ENCODE results near the gene XRRA1. TPM values are rescaled to one million over a fixed set of nuclear protein-coding genes. Genes with fewer than 3 reads are reported as not detected.

XRRA1 gene
- polyA plus RNA-seq, 3 donors = 7.4 to 13.6 (median 13.0) TPM

DNA sequence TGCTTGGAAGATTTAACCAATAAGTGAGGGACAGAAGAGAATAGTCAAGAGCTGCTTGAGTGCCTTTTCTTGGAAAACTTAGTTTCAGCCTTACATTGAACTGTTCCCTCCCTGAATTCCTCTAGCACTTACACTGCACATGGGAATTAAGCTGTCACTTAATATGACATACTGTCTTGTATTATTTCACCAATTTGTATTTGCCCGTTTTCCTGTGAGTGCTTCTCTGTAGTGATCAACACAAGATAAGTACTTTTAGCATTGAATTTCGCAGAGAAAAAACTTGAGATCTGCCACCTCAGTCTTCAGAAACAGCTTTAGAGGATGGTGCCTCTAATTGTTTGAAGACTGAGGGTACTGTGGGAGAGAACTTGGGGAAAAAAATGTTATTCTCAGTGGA lies 3.9 kb upstream of the XRRA1 start:
- no peak for DNase-seq (ENCODE audit: low read depth in 3 of 3, low spot score in 2 of 3)

DNA sequence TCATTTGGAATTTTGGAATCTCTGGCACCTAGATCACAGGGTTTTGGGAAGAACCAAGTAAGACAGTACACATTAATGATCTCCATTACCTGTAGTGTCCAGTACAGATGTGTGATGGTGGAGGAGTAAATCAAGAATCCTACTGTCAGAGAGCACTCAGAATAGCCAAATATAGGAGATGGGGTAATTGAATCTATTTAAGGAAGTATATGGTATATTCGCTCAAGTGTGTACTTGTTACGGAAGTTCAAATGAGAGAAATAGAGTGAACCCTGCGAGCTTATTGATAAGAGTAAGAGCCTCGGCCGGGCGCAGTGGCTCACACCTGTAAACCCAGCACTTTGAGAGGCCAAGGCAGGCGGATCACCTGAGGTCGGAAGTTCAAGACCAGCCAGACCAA lies 2.3 kb upstream of the XRRA1 start:
- DNase-seq (ENCODE audit: low read depth in 3 of 3, low spot score in 2 of 3) = no peak

DNA sequence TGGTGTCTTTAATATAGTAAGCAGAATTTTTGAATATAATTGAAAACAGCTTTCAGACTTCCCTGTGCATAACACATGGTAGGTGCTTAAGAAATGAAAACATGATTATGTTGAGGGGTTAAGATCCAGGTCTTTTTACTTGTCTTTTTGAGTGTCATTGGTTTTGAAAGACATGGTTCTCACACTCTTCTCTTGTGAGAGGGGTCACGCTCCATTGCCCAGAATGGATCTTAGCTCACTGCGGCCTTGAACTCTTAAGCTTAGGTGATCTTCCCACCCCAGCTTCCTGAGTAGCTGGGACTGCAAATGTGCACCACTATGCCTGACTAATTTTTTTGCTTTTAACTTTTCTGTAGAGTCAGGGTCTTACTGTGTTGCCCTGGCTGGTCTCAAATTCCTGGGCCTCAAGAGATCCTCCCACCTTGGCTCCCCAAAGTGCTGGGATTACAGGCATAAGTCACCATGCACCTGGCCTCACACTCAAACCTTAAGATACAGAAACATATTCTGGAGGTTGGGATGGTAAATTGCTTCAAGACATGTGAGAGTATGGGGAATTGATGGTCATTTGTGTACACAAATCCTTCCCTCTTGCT lies 1.6 kb upstream of the XRRA1 start:
- no peak for DNase-seq (ENCODE audit: low read depth in 3 of 3, low spot score in 2 of 3)

DNA sequence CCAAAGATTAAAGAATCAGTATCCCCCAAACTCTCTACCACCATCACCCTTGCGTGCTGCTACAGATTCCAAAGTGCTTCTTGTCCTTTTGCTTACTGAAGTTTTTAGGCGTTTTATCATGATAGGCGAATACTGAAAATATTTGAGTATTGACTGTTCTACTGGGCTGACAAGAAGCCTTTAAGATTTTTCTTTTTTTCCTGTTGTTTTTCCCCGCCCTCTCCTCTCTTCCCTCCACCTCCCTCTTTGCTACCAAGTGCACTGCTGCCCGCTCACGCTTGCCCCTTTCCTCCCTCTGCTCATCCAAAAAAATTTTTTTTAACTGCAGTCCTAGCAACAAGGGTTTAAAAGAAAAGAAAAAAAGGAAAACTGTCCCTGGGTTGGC lies 854 bp upstream of the XRRA1 start:
- DNase-seq (ENCODE audit: low read depth in 3 of 3, low spot score in 2 of 3) = no peak

DNA sequence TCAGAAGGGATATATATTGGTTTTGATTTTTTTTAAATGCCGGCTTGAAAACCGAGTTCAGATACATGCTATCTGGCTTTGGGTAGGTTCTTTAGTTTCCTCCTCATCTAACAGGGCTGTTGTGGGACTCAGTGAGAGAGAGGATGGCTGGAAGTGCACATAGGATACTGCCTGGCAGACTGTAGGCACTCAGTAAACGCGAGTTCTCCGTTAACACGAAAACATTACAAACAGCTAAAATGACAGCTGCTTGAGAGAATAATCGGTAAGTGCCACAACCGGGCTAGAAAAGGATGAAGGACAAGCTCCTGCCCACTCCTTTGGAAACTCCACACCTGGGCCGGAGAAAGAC lies 369 bp downstream of the XRRA1 start:
- peak in 1 of 3 donors; percentile 23 for DNase-seq (ENCODE audit: low read depth in 3 of 3, low spot score in 2 of 3)

DNA sequence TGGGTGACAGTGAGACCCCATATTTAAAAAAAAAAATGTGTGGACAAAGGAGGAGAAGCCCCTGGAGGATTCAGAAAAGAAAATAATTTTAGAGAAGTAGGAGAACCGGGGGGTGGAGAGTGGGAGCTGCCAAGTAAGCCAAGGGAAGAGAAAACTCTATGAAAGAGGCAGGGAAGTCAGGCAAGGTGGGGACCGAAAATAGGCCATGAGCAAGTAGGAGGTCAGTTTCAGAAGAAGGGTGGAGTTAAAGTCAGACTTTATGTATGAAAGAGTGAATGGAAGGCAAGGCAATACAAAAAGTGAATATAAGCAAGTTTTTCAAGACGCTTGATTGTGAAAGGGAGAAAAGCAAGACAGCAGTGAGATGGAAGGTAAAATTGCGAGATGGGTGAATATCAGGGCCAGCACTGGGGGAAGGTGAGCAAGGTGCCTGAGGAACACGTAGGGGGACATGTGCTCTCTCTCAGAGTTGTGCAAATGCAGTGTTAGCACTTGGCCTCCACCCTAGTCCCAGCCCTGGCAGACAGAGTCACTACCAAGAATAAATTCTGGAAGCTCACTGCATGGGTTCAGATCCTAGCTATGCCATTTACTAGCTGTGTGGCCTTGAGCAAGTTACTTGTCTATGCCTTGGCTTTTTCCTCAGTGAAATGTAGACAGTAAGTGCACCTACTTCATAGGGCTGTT lies 6.7 kb downstream of the XRRA1 start:
- no peak for DNase-seq (ENCODE audit: low read depth in 3 of 3, low spot score in 2 of 3)

DNA sequence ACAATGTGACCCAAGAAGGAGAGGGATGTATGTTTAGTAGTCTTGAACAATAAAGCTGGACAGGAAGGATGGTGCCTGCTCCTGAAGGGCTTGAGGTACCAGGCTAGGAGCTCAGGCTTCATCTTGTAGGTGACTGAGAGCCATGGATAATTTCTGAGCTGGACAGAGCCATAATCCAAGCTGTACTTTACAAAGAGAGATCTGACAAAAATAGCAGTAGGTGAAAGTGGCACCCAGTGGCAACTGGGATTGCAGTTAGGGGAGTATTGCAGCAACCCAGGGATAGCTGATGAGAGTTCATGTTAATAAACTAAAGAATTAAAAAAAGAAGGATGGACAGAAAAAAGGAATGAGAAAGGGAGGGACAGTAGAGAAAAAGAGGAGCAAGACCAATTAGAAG lies 7.4 kb downstream of the XRRA1 start:
- DNase-seq (ENCODE audit: low read depth in 3 of 3, low spot score in 2 of 3) = no peak

DNA sequence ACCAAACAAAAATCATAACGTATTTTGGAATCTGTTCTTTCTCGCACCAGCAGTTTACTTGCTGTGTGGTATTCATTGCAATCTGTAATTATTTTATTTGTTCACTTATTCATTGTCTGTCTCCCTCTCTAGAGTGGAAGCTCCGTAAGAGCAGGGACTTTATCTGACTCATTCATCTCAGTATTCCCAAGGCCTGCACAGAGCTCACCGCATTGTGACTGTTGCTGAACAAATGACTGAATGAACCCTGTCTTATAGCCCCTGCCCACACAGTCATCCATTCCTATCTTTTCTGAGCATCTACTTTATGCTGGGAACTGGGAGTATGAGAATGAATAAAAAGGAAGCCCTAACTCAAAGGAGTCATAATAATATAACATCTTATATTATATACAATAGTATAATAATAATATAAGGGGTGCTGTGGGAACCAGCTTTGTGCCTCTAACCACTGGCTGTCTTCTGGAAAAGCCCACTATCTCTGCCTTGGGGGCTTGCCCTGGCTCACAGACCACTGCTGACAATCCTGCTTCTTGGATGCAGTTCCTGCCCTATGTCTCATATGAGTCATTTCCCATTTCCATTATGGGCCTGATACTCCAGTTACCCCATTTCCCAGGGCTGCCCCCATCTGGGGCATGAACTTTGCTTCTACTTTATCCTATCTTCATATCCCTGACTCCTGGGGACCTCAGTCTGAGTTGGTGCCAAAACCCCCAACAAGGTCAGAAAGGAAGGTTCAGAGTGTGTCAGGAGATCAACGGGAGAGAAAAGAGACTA lies 11.0 kb downstream of the XRRA1 start:
- DNase-seq (ENCODE audit: low read depth in 3 of 3, low spot score in 2 of 3) = no peak

DNA sequence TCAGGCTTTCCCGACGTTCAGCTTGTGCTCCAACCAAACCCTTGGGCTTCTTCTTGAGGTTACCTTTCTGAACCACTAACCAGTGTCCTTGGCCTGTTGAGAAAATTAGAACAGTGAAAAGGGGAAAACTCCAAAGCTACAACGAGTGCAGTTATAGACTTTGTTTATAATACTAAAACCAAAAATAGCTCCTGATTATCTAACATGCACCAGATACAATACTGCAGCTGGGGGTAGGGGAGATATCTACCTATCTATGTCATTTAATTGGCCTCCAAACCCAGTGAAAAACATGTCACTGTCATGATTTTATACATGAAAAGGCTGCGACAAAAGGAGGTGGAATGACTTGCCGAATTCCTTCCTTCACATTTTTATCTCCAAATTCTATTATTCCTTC lies 11.9 kb downstream of the XRRA1 start:
- no peak for DNase-seq (ENCODE audit: low read depth in 3 of 3, low spot score in 2 of 3)

DNA sequence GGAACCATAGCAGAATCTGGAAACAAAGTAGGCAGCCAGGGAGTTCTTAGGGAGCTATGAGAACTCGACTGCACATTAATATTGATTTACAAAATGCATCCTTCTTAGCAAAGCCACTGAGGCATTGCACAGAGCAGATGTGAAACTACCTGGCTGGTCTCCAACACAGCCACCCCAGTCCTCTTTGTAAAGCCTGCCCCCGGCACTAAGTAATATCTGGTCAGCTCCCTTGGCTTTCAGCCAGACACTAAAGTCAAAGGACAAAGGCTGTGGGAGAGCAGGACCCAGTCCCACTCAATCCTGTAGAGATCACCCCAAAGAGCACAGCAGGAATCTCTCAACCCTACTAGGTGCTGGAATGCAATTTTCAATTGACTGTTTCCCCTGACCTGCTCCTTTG lies 12.8 kb downstream of the XRRA1 start:
- no peak for DNase-seq (ENCODE audit: low read depth in 3 of 3, low spot score in 2 of 3)

DNA sequence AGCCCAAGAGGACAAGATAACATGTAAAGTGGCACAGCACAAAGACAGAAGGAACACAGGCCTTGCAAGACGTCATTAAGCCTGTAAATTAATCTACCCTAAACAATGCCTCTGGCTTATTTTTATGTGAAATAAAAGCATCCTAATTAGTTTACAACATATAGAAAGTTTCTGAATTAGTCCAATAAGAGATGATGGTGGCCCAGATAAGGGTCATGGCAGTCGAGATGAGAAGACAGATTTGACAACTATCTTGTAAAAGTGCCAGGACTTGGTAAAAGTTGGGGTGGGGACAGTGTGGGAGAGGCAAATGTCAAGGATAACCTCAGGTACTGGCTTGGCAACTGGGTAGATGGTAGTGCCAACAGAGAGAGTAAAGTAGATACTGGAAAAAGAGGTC lies 13.6 kb downstream of the XRRA1 start:
- no peak for DNase-seq (ENCODE audit: low read depth in 3 of 3, low spot score in 2 of 3)

DNA sequence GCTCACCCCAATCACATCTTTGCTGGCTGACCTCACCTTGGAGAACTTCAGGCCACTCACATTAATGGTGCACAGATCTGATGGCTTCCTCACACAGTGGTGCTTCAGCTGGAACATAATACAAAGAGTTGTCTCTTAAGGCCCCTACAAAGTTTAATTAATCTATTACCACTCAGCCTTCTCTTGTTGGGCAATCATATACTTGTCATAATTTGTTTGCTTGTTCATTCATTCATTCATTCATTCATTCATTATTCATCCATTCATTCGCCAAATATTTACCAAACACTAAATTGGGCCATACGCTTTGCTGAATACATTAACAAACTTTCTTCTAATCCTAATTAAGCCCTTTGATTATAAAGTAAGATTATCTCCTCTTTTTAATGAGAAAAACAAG lies 15.1 kb downstream of the XRRA1 start:
- DNase-seq (ENCODE audit: low read depth in 3 of 3, low spot score in 2 of 3) = no peak

DNA sequence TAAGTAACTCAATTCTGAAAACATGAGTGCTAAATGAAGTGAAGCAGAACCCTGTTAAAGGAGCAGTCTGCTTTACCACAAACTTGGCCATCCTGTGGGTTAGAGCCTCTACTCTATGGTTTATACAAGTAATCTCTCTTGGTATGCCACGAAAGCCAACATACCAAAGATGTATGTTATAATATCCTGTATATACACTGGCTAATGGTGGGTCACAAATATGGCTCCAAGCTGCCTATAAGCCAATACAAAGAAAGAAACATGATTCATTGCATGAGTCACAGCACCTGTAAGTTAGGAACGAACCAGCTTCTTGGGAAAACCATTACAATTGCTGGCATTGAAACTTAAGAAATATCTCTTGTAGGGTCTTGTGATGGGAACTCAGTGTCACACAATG lies 16.1 kb downstream of the XRRA1 start:
- no peak for DNase-seq (ENCODE audit: low read depth in 3 of 3, low spot score in 2 of 3)

DNA sequence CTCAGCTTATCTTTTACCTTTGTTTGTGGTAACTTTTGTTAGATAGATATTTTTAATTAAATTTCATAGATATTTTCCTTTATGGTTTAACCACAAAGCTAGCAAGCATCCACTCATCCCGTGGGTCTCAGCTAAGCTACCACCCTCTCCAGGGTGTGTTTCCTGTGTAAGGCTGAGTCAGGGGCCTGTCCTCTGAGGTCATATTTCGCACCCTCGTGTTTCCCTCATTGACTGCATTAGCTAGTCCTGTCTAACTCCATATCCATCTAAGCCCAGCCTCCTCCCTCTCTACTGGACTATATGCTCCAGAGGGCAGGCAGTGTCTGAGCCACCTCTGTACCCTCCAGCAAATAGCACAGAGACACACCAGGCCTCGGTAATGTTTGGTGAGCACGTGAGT lies 16.7 kb downstream of the XRRA1 start:
- DNase-seq (ENCODE audit: low read depth in 3 of 3, low spot score in 2 of 3) = no peak

DNA sequence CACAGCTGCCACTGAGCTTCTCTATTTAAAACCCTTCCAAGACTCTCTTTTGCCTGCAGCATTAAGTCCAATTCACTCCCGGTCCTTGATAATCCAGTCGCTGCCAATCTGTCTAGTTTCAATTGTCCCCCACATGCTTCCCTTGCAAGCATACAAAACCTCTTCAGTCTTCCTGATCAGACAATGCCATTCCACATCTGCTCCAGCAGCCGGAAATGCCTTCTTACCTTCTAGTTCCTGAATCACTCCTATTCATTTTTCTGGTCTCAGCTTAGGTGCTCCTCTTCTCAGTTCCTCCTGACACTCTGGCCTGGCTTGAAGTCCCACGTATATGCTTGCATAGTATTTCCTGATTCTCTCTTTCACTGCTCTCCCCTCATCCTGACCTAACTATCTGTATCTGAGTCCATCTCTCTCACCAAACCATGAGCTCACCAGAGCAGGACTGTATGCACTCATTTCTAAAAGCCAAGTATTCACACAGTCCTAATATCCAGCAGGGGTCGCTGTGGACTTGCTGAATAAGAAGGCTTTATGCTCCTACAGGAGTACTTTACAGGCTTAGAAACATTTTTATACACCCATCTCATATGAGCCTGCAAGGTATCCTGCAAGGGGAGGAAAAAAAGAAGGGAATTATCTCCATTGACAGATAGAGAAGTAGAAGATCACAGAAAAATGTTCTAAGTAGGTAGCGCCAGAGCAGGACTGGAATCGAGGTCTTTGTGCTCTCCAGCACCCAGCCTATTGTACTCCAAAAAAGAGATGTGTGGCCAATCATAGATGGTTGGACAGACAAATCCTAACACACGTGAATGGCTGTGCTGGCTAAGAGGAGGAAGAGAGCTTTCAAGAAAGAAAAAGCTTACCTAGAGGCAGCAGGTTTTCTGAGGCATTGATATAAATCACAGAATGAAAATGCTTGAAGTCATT lies 19.2 kb downstream of the XRRA1 start:
- DNase-seq (ENCODE audit: low read depth in 3 of 3, low spot score in 2 of 3) = peak; percentile 73 to 75 (median 73)

DNA sequence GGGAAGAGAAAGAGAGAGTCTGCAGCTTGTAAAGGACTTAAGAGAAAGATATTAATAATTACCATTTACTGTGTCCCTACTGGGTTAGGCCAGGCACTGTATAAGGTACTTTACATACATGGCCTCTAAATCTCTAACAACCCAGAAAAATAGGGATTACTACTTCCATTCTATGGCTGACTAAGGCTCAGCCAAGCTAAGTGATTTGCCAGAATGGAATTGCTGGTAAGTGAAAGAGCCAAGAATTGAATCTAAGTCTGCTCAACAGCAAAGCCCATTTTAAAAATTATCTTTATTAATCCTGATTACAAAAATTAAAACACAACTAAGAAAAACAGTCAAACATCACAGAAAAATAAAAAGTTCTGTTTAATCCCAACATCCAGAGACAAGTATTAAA lies 21.4 kb downstream of the XRRA1 start:
- no peak for DNase-seq (ENCODE audit: low read depth in 3 of 3, low spot score in 2 of 3)

DNA sequence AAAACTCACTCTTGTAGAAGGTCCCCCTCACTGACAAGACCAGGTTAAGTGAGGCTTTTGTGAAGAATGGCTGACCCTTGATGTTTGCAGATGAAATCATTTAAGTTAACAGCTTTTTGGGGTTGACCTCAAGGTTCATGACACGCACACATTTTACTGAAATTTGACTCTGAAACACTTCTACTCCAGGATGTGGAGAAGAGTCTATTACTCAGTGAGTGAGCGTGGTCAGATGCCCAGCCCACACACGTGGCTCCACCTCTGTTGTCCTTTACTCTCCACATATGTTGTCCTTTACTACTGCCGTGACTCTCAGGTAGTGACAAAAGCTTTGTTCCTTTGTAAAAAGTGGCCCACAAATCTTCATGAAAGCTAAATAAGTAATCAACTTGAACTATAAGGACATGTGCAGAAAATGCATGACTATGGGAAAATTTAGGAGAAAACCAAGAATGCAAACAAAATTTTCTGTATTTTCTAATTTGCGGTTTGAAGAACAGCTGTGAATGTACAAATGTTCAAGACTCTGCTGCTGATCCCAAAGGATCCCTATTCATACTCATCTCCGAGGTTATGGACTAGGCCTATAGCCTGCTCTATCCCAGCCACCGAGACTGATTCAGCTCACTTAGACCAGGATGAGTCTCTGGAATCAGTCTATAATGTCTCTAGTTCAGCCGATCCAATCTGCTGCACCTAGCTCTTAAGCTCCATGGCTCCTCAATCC lies 22.4 kb downstream of the XRRA1 start:
- no peak for DNase-seq (ENCODE audit: low read depth in 3 of 3, low spot score in 2 of 3)

DNA sequence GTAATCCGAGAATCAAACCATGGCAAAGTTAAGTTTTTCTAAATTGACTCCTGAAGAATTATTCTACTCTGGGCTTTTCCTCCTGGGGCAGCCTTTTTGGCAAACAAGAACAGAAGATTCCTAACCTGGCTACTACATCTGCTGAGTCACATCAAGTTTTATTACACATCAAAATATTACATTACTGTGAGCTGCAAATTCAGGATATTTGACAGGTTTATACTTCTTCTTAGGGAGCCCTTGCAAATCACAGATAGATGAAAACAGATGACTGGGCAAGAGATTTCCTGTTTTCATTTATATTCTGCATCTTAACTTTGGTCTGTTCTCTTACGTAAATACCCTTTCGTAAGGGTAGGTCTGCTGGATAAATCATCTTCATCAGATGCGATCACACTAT lies 23.6 kb downstream of the XRRA1 start:
- no peak for DNase-seq (ENCODE audit: low read depth in 3 of 3, low spot score in 2 of 3)

DNA sequence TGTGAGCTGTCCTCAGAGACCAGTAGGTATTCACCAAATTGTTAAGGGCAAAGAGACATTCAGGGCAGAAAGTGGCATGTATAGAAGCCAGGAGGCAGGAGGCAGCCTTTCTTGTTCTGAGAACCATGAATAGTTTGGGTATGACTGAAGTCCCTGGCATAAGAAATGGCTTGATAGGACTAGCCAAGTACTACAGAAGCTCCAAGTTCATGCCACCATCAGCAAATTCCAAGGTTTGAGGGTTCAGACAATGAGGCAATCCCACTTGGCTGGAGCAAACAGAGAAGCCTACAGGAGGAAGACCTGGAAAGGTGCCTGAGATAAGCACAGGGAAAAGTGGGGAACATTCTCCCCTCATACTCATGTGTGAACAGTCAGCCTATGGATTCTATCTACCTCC lies 25.8 kb downstream of the XRRA1 start:
- DNase-seq (ENCODE audit: low read depth in 3 of 3, low spot score in 2 of 3) = no peak

DNA sequence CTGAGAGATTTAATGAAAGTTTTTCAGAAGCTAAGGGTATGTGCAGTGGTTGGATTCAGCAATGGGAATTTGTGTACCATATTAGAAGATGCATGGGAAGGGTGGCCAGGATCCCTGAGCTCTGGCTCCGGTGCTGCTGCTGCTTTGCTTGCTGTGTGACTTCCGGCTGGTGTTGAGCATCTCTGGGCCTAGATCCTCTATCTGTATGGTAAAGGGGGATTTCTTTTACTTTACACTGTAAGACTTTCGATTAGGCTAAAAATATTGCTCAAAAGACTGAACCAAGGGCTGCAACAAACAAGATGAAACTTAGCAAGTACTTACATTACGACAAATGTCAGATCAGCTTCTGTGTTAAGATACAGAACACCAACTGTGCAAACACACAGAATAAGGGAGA lies 39.1 kb downstream of the XRRA1 start:
- no peak for DNase-seq (ENCODE audit: low read depth in 3 of 3, low spot score in 2 of 3)

DNA sequence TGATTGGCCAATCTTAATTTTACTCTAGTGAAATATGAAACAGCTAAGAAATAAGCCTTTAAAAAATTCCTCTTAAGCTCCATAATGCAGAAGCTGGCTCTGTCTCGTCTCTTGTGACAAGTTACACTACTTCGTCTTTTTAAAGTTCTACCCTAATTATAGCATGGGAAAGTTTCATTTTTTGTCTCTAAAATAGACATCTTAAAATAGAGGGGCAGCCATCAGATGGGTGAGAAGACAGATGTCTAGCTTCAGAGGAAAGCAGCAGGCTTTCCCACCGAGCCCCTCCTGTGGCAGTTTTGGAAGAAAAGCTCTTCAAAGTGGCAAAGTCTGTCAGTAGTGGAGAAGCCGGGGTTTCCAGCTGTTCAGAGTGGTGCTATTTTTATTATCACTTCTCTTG lies 39.5 kb downstream of the XRRA1 start:
- DNase-seq (ENCODE audit: low read depth in 3 of 3, low spot score in 2 of 3) = no peak
